OCI-LY3 (cell line): Measurements from ENCODE around the gene LMX1B.

ENCODE experiments used
- EZH2phosphoT487 ChIP-seq: fragments of 200-600 bp; shearing (Covaris generic); IDR thresholded peaks from 2 replicates; pipeline ENCODE4 v1.6.1; 2018; ENCODE audit warnings: antibody characterized with exemption, mixed run types, low read depth
- TF ChIP-seq, protein P1 (sequence below): fragments of 200-600, 300-600 bp; sonication (generic); IDR thresholded peaks from 2 replicates; pipeline ENCODE4 v1.5.1; 2014; ENCODE audit warnings: antibody characterized with exemption, low read length, low read depth

DNA sequence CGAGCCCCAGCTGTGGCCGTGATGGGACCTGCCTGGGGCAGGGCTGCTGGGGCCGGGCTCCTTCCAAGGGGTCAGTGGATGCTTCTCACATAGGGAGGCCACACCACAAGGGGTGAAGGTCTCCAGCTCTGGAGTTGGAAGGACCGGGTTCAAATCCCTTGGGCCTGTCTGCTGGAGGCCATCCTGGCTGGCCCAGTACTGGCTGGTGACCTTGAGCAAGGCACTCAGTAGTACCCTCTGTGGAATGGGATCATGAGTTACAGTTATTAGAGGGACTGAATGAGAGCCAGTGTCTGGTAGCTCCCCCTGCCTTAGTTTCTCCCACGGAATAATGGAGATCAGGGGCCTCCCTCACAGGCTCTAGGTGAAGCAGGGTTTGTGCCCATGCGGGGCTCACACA, 58.3 kb downstream of the LMX1B start:
- TF ChIP-seq, protein P1, sequence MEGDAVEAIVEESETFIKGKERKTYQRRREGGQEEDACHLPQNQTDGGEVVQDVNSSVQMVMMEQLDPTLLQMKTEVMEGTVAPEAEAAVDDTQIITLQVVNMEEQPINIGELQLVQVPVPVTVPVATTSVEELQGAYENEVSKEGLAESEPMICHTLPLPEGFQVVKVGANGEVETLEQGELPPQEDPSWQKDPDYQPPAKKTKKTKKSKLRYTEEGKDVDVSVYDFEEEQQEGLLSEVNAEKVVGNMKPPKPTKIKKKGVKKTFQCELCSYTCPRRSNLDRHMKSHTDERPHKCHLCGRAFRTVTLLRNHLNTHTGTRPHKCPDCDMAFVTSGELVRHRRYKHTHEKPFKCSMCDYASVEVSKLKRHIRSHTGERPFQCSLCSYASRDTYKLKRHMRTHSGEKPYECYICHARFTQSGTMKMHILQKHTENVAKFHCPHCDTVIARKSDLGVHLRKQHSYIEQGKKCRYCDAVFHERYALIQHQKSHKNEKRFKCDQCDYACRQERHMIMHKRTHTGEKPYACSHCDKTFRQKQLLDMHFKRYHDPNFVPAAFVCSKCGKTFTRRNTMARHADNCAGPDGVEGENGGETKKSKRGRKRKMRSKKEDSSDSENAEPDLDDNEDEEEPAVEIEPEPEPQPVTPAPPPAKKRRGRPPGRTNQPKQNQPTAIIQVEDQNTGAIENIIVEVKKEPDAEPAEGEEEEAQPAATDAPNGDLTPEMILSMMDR, result no peak
- no peak for TF ChIP-seq EZH2phosphoT487
